GM21423 (cell line): ENCODE results near the gene ANO9.

Source experiments
- ATAC-seq: cut with Tn5 transposase; IDR thresholded peaks from one replicate; pipeline ENCODE4 v1.9.1; 2021; ENCODE audit warnings: mild to moderate bottlenecking, moderate library complexity; ENCODE audit not compliant: unreplicated experiment

ANO9 gene

GRCh38 chr11:441418-442274 is at the start of gene ANO9:
Gene ANO9 (minus strand): TSS chr11:442011. CDS start chr11:441926, 85 bp downstream.
- ATAC-seq: peak; percentile 45

GRCh38 chr11:491358-491757 is 49.5 kb upstream of the ANO9 start:
- ATAC-seq: no peak

GRCh38 chr11:490930-491260 is 49.1 kb upstream of the ANO9 start:
- ATAC-seq: no peak

GRCh38 chr11:490186-490929 is 48.5 kb upstream of the ANO9 start:
- no peak for ATAC-seq

GRCh38 chr11:489610-490185 is 47.9 kb upstream of the ANO9 start:
- no peak for ATAC-seq

- ATAC-seq: no peak
These were observed 47.2 kb upstream of the ANO9 start for GRCh38 chr11:488992-489391.

GRCh38 chr11:488579-488978 is 46.8 kb upstream of the ANO9 start:
- no peak for ATAC-seq

- no peak for ATAC-seq
These were observed 46.3 kb upstream of the ANO9 start for GRCh38 chr11:488062-488461.

GRCh38 chr11:487571-488021 is 45.8 kb upstream of the ANO9 start:
- ATAC-seq: no peak

- ATAC-seq: no peak
These were observed 44.4 kb upstream of the ANO9 start for GRCh38 chr11:486189-486588.

GRCh38 chr11:484616-485015 is 42.8 kb upstream of the ANO9 start:
- no peak for ATAC-seq

- ATAC-seq: no peak
These were observed 37.5 kb upstream of the ANO9 start for GRCh38 chr11:479311-479710.

GRCh38 chr11:477052-477715 is 35.4 kb upstream of the ANO9 start:
- ATAC-seq: no peak

GRCh38 chr11:476416-476815 is 34.6 kb upstream of the ANO9 start:
- no peak for ATAC-seq

GRCh38 chr11:475941-476340 is 34.1 kb upstream of the ANO9 start:
- ATAC-seq: no peak

- ATAC-seq: no peak
These were observed 33.2 kb upstream of the ANO9 start for GRCh38 chr11:474914-475506.

- no peak for ATAC-seq
These were observed 32.4 kb upstream of the ANO9 start for GRCh38 chr11:473962-474785.

- ATAC-seq: no peak
These were observed 31.6 kb upstream of the ANO9 start for GRCh38 chr11:473415-473814.

- ATAC-seq: no peak
These were observed 31.0 kb upstream of the ANO9 start for GRCh38 chr11:472816-473215.

GRCh38 chr11:472272-472671 is 30.5 kb upstream of the ANO9 start:
- ATAC-seq: no peak
